ENCODE measurements around the gene PCDHGC4. TPM values are rescaled to one million over a fixed set of nuclear protein-coding genes. Genes with fewer than 3 reads are reported as not detected.
A peak's percentile ranks its signal among the peaks of the same experiment; 100 is the strongest.

Gene PCDHGC4
- total RNA-seq, 1 donor from 2014 or later = 4.0 TPM

DNA sequence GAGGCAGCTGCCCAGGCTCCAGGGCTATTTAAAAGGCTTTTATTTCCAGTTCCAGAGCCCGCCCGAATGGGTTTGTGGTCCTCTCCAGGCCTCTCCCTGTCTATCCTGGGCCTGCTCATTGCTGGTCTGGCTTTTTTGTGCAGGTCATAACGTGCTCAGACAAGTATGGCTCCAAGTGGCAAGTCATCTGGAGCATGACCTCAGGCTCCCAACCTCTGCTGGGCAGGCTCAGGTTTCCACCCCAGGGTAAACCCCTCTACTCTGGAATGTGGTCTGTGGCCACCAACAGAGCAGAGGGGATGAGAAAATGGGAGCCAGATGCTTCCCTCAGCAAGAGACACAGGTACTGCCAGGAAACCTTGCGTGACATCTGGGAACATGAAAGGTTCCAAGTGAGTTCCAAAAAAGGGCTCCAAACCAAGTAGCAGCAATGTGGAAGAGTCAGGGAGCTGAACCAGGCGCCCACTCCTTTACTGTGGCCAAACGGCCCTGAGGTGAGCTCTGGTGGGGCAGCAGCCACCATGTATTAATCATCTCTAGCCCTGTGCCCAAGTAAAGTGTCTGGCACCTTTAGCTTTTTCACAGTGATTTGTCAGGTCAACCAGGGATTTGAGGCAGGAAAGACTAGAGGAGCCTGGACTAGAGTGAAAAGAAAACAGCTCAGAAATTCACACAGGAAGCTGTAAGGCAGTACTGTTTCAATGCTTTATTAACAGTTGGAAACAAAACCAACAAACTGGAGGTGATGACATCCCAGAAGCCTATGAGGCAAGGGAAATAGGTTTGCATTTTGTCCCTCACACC lies 29.7 kb downstream of the PCDHGC4 start:
- DNase-seq (ENCODE audit: extremely low spot score, unreplicated experiment) = no peak
- peaks cover 53% of the 10 kb centered on the region for H3K4me1 Mint-ChIP-seq (ENCODE audit: unreplicated experiment)
- H3K36me3 Mint-ChIP-seq = peaks cover 32% of the 10 kb centered on the region
- TF ChIP-seq, protein P1, sequence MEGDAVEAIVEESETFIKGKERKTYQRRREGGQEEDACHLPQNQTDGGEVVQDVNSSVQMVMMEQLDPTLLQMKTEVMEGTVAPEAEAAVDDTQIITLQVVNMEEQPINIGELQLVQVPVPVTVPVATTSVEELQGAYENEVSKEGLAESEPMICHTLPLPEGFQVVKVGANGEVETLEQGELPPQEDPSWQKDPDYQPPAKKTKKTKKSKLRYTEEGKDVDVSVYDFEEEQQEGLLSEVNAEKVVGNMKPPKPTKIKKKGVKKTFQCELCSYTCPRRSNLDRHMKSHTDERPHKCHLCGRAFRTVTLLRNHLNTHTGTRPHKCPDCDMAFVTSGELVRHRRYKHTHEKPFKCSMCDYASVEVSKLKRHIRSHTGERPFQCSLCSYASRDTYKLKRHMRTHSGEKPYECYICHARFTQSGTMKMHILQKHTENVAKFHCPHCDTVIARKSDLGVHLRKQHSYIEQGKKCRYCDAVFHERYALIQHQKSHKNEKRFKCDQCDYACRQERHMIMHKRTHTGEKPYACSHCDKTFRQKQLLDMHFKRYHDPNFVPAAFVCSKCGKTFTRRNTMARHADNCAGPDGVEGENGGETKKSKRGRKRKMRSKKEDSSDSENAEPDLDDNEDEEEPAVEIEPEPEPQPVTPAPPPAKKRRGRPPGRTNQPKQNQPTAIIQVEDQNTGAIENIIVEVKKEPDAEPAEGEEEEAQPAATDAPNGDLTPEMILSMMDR (conservative IDR thresholded peaks at IDR 0.05) = no peak
- peak overlapping the region; percentile 89 for H3K27ac Mint-ChIP-seq
- H3K4me3 Mint-ChIP-seq = peak overlapping the region; percentile 97
- no peaks in the 10 kb centered on the region for H3K9me3 Mint-ChIP-seq
- no peaks in the 10 kb centered on the region for H3K27me3 Mint-ChIP-seq

DNA sequence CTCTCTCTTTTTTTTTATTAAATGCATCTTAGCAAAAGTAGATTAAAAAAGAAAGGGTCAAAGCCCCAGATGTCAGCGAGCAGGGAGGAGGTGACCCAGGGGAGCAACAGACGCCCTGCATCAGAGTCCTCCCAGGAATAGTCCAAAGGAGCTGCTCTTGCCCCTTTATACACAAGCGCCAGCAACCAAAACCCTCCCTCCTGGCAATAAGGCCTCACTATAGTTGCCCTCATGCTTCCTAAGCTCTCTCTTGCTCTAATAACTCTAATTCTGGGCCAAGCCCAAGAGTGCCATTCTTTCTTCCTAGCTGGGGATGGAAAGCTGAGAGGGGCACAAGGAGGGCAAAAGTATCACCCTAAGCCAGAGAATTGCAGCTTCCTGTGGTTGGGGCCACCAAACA lies 30.3 kb downstream of the PCDHGC4 start:
- peak overlapping the region; percentile 36 for H3K4me3 Mint-ChIP-seq

DNA sequence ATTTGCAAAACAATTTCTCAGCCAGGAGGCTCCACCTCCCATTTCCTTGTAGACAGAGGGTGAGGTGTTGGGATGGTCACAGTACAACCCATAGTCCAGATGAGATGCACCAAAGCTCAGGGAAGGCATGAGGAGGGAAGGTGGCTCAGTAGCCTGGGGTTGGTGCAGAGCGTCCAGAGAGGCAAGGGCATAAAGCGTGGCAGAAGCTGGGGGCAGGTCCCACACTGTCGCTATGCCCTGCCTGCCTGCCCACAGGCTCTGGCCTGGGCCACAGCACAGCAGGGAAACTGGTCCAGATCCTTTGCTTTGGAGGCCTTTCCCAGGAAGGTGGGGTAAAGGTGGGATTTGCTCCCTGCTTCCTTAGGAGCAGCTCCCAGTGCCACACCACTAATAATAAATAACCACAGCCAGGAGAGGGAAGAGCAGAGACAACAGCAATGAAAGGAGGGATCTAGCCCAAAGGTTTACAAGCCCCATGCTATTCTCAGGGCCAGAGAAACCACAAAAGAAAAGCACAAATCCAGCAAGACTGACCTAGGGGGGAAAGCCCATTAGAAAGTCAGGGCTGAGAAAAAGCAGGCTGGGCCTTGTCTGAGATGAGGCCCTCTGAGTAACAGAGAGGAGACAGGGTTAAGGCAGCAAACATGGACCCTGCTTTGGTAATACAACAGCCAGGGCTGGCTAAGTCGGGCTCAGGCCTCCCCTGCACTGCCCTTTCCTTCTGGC lies 31.3 kb downstream of the PCDHGC4 start:
- Mint-ChIP-seq H3K4me1 (ENCODE audit: unreplicated experiment) (peaks cover 47% of the 10 kb centered on the region), H3K4me3 (no peak overlapping the region), H3K27ac (peak overlapping the region; percentile 89), H3K36me3 (peaks cover 45% of the 10 kb centered on the region), H3K9me3 (no peaks in the 10 kb centered on the region), H3K27me3 (no peaks in the 10 kb centered on the region)
- TF ChIP-seq, protein P1 (conservative IDR thresholded peaks at IDR 0.05) = no peak
- DNase-seq (ENCODE audit: extremely low spot score, unreplicated experiment) = no peak

More for the DNA sequence above, 30.3 kb downstream of the PCDHGC4 start:
- Mint-ChIP-seq H3K27me3 (no peaks in the 10 kb centered on the region), H3K4me1 (ENCODE audit: unreplicated experiment) (peaks cover 47% of the 10 kb centered on the region), H3K9me3 (no peaks in the 10 kb centered on the region), H3K36me3 (peaks cover 38% of the 10 kb centered on the region), H3K27ac (peak overlapping the region; percentile 89)
- no peak for DNase-seq (ENCODE audit: extremely low spot score, unreplicated experiment)
- TF ChIP-seq, protein P1 (conservative IDR thresholded peaks at IDR 0.05) = no peak

DNA sequence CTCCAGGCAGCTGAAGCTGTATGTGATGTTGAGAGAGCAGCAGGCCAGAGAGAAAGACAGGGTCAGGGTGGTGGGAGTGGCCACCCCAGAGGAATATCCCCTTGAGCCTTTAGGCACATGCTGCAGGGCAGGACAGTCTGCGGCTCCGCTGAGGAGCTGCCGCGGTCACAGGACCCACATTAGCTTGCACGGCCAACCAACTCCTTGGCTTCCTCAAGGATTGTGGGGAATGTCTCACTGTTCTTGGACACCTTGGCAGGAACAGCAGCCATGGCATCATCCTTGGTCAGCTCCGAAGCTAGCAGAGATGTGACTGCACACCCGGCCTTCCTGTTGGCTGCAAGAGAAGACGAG lies 31.8 kb downstream of the PCDHGC4 start:
- Mint-ChIP-seq H3K4me1 (ENCODE audit: unreplicated experiment) (peaks cover 48% of the 10 kb centered on the region), H3K4me3 (no peak overlapping the region), H3K9me3 (no peaks in the 10 kb centered on the region), H3K36me3 (peaks cover 46% of the 10 kb centered on the region), H3K27me3 (no peaks in the 10 kb centered on the region), H3K27ac (no peak overlapping the region)
- no peak for DNase-seq (ENCODE audit: extremely low spot score, unreplicated experiment)
- TF ChIP-seq, protein P1 (conservative IDR thresholded peaks at IDR 0.05) = no peak

DNA sequence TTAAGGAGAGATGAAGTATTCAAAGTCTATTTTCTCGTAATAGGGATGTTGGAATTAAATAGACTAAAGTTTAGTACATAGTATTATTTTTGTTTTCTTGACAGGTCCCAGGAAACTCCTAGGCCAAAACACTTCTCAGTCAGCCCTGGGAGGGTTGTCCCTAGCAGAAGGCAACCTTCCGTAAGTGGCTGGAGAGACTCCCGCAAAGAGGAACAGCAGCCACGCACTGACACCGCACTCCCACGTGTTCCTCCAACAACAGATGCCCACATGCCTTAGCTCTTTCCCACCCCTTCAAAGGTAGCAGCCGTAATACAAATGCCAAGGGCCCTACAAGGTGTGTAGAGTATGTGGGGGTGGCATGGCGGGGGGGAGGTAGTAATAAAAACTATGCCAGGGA lies 32.5 kb downstream of the PCDHGC4 start:
- Mint-ChIP-seq H3K4me1 (ENCODE audit: unreplicated experiment) (peaks cover 50% of the 10 kb centered on the region), H3K36me3 (peaks cover 46% of the 10 kb centered on the region), H3K4me3 (no peak overlapping the region), H3K27ac (no peak overlapping the region), H3K9me3 (no peaks in the 10 kb centered on the region), H3K27me3 (no peaks in the 10 kb centered on the region)
- DNase-seq (ENCODE audit: extremely low spot score, unreplicated experiment) = no peak
- TF ChIP-seq, protein P1 (conservative IDR thresholded peaks at IDR 0.05) = no peak
